ENCODE results near the gene CIPC. TPM values are rescaled to one million over a fixed set of nuclear protein-coding genes. Genes with fewer than 3 reads are reported as not detected.

CIPC gene
- polyA plus RNA-seq, 1 donor from 2014 or later = 36.7 TPM

- Histone ChIP-seq H3K4me2 (ENCODE audit: low read length) (no peak overlapping the region), H3K27me3 (ENCODE audit: insufficient read depth, low read depth, low read length) (no peaks in the 10 kb centered on the region), H3F3A (ENCODE audit: insufficient read depth, low read length, poor library complexity, severe bottlenecking) (no peaks in the 10 kb centered on the region), H3K4me3 (ENCODE audit: low read length) (no peak overlapping the region), H3K9me3 (ENCODE audit: low read length) (no peaks in the 10 kb centered on the region), H3K36me3 (ENCODE audit: insufficient read depth, low read length) (no peaks in the 10 kb centered on the region), H3K9me2 (ENCODE audit: insufficient read depth, low read length) (no peaks in the 10 kb centered on the region), H2AFZ (ENCODE audit: low read depth, low read length) (no peak overlapping the region), H3K27ac (ENCODE audit: low read length) (no peak overlapping the region), H4K20me1 (ENCODE audit: insufficient read depth) (no peaks in the 10 kb centered on the region), H3K9ac (ENCODE audit: low read length) (no peak overlapping the region), H3K79me2 (replicated peaks; ENCODE audit: insufficient read depth, low read length) (no peaks in the 10 kb centered on the region)
- TF ChIP-seq EZH2 (IDR thresholded peaks at IDR 0.05; ENCODE audit: borderline replicate concordance, insufficient read depth, low read length, poor library complexity, severe bottlenecking) (no peak), RAD21 (conservative IDR thresholded peaks at IDR 0.05) (no peak), CTCF (IDR thresholded peaks at IDR 0.05; ENCODE audit: poor library complexity, severe bottlenecking) (no peak)
Measured at GRCh38 chr14:77077040-77077439, 21.0 kb upstream of the CIPC start.

GRCh38 chr14:77082356-77082755 lies 15.7 kb upstream of the CIPC start:
- Histone ChIP-seq H3K9me2 (ENCODE audit: insufficient read depth, low read length) (no peaks in the 10 kb centered on the region), H3K4me3 (ENCODE audit: low read length) (no peak overlapping the region), H3K36me3 (ENCODE audit: insufficient read depth, low read length) (no peaks in the 10 kb centered on the region), H3K27me3 (ENCODE audit: insufficient read depth, low read depth, low read length) (no peaks in the 10 kb centered on the region), H3K27ac (ENCODE audit: low read length) (no peak overlapping the region), H3K4me2 (ENCODE audit: low read length) (no peak overlapping the region), H4K20me1 (ENCODE audit: insufficient read depth) (no peaks in the 10 kb centered on the region), H3K9ac (ENCODE audit: low read length) (no peak overlapping the region), H2AFZ (ENCODE audit: low read depth, low read length) (no peak overlapping the region), H3K9me3 (ENCODE audit: low read length) (no peaks in the 10 kb centered on the region), H3K79me2 (replicated peaks; ENCODE audit: insufficient read depth, low read length) (no peaks in the 10 kb centered on the region), H3F3A (ENCODE audit: insufficient read depth, low read length, poor library complexity, severe bottlenecking) (no peaks in the 10 kb centered on the region)
- TF ChIP-seq MXI1 (conservative IDR thresholded peaks at IDR 0.05; ENCODE audit: poor library complexity, severe bottlenecking) (no peak), EZH2 (IDR thresholded peaks at IDR 0.05; ENCODE audit: borderline replicate concordance, insufficient read depth, low read length, poor library complexity, severe bottlenecking) (no peak), CTCF (IDR thresholded peaks at IDR 0.05; ENCODE audit: poor library complexity, severe bottlenecking) (no peak), SMC3 (conservative IDR thresholded peaks at IDR 0.05; ENCODE audit: poor library complexity) (no peak), RAD21 (conservative IDR thresholded peaks at IDR 0.05) (no peak), POLR2AphosphoS5 (IDR thresholded peaks at IDR 0.05) (no peak), TAF1 (IDR thresholded peaks at IDR 0.05; ENCODE audit: low read depth) (no peak)

GRCh38 chr14:77083082-77083481 lies 15.0 kb upstream of the CIPC start:
- no peaks in the 10 kb centered on the region for H3K9me2 ChIP-seq (ENCODE audit: insufficient read depth, low read length)
- H2AFZ ChIP-seq (ENCODE audit: low read depth, low read length) = no peak overlapping the region
- no peaks in the 10 kb centered on the region for H3K36me3 ChIP-seq (ENCODE audit: insufficient read depth, low read length)
- no peak overlapping the region for H3K4me3 ChIP-seq (ENCODE audit: low read length)
- H3K4me2 ChIP-seq (ENCODE audit: low read length) = no peak overlapping the region
- no peak for TF ChIP-seq MXI1 (conservative IDR thresholded peaks at IDR 0.05; ENCODE audit: poor library complexity, severe bottlenecking)
- no peak for TF ChIP-seq POLR2AphosphoS5 (IDR thresholded peaks at IDR 0.05)
- TF ChIP-seq RAD21 (conservative IDR thresholded peaks at IDR 0.05) = no peak
- no peak overlapping the region for H3K9ac ChIP-seq (ENCODE audit: low read length)
- no peaks in the 10 kb centered on the region for H3K79me2 ChIP-seq (replicated peaks; ENCODE audit: insufficient read depth, low read length)
- H3K9me3 ChIP-seq (ENCODE audit: low read length) = no peaks in the 10 kb centered on the region
- no peaks in the 10 kb centered on the region for H3K27me3 ChIP-seq (ENCODE audit: insufficient read depth, low read depth, low read length)
- no peaks in the 10 kb centered on the region for H3F3A ChIP-seq (ENCODE audit: insufficient read depth, low read length, poor library complexity, severe bottlenecking)
- no peaks in the 10 kb centered on the region for H4K20me1 ChIP-seq (ENCODE audit: insufficient read depth)
- H3K27ac ChIP-seq (ENCODE audit: low read length) = no peak overlapping the region

Data from neural cell (in vitro differentiated cells).